ENCODE results near the gene URB1. TPM values are rescaled to one million over a fixed set of nuclear protein-coding genes. Genes with fewer than 3 reads are reported as not detected.

URB1 gene
- polyA plus RNA-seq, 1 of the 3 experiments (the other 2 are of a cell fraction): 9.9 TPM

DNA sequence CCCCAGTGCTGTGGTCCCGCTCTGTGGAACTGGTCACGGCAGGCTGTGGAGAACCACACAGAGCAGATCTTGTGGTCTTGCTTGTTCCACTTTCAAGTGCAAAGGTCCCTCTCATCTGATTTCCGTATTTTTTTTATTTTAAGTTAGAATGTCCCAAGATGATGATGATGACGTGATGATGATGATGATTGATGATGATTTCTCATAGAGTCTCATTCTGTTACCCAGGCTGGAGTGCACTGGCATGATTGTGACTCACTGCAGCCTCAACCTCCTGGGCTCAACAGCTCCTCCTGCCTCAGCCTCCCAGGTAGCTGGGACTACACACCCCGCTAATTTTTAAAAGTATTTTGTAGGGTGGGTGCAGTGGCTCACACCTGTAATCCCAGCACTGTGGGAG lies 31.9 kb upstream of the URB1 start:
- Histone ChIP-seq H3K79me2 (ENCODE audit: insufficient read depth) (peaks cover 72% of the 10 kb centered on the region), H3K27me3 (ENCODE audit: insufficient read depth) (no peaks in the 10 kb centered on the region), H2AFZ (ENCODE audit: low read depth) (no peak overlapping the region), H3K9ac (peak overlapping the region; percentile 51; the same call in 1 of the 2 replicates), H3K4me3 (ENCODE audit: low read depth in 2 of 2, low read length in 1 of 2) (no peak overlapping the region), H3F3A (replicated peaks; ENCODE audit: insufficient read depth) (peaks cover 39% of the 10 kb centered on the region), H3K9me3 (peaks cover 8% of the 10 kb centered on the region; the same call in 1 of the 2 replicates), H3K36me3 (replicated peaks in 1 of 2; ENCODE audit: control insufficient read depth in 1 of 2, insufficient read depth in 2 of 2, low read length in 1 of 2) (peaks cover 0 to 14% of the 10 kb centered on the region in 2 experiments), H3K27ac (ENCODE audit: low read depth in 2 of 2, low read length in 1 of 2) (peak overlapping the region in 1 of 2 experiments; percentile 89; a peak in 2 of 4 replicates), H4K20me1 (ENCODE audit: insufficient read depth) (no peaks in the 10 kb centered on the region), H3K9me2 (no peaks in the 10 kb centered on the region), H3K4me2 (0 out of 2 replicates have a peak overlapping the region, but pooled peaks have one; percentile 6), H3K4me1 (ENCODE audit: control insufficient read depth in 1 of 2, insufficient read depth in 2 of 2, low read depth in 1 of 2, low read length in 1 of 2) (peaks cover 0 to 21% of the 10 kb centered on the region in 2 experiments; a peak in 2 of 4 replicates)
- POLR2A ChIA-PET: no interaction called here
- 63% methylated on average over 5 of the region's 5 CpGs for WGBS (ENCODE audit: low lambda C conversion rate)
- no peak for DNase-seq
- no peak for TF ChIP-seq ELF1 (IDR thresholded peaks at IDR 0.05)
- peak; percentile 60 for TF ChIP-seq PBX3 (IDR thresholded peaks at IDR 0.05)
- TF ChIP-seq TAF1 (IDR thresholded peaks at IDR 0.05; ENCODE audit: borderline replicate concordance, low read depth, low read length): no peak
- TF ChIP-seq FOSL2 (IDR thresholded peaks at IDR 0.05; ENCODE audit: borderline replicate concordance, low read depth): no peak
- CTCF ChIA-PET: interaction anchor here (1.1 to 1.7 kb wide), 4 partner anchors 11 to 176 kb away, joined by 3 to 4 read pairs (median 4); partner anchors contain the start of gene EVA1C

DNA sequence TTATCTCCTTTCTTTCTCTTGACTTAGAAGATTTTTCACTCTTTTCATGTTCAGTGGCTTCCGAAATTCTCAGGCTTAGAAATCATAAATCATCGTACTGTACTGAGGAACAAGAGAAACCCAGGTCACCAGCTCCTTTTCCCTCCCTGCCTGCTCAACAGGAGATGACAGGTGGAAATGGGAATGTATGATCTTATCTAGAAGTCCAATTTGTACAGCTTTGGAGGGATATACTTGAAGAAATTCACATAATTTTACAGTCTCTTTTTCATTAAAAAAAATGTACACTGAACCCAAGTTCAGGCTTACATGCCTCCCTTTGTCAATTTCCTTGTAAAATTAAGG lies 31.4 kb upstream of the URB1 start:
- Histone ChIP-seq H3K36me3 (replicated peaks in 1 of 2; ENCODE audit: control insufficient read depth in 1 of 2, insufficient read depth in 2 of 2, low read length in 1 of 2) (peaks cover 0 to 14% of the 10 kb centered on the region in 2 experiments), H4K20me1 (ENCODE audit: insufficient read depth) (no peaks in the 10 kb centered on the region), H2AFZ (ENCODE audit: low read depth) (no peak overlapping the region), H3K4me1 (ENCODE audit: control insufficient read depth in 1 of 2, insufficient read depth in 2 of 2, low read depth in 1 of 2, low read length in 1 of 2) (peaks cover 0 to 21% of the 10 kb centered on the region in 2 experiments; a peak in 2 of 4 replicates), H3K4me2 (0 out of 2 replicates have a peak overlapping the region, but pooled peaks have one; percentile 6), H3K4me3 (ENCODE audit: low read depth in 2 of 2, low read length in 1 of 2) (no peak overlapping the region), H3K9ac (peak overlapping the region; percentile 51; the same call in 1 of the 2 replicates), H3K9me3 (peaks cover 8% of the 10 kb centered on the region; the same call in 1 of the 2 replicates), H3K27me3 (ENCODE audit: insufficient read depth) (no peaks in the 10 kb centered on the region), H3K79me2 (ENCODE audit: insufficient read depth) (peaks cover 74% of the 10 kb centered on the region), H3K9me2 (no peaks in the 10 kb centered on the region), H3K27ac (ENCODE audit: low read depth in 2 of 2, low read length in 1 of 2) (peak overlapping the region in 1 of 2 experiments; percentile 89; a peak in 2 of 4 replicates), H3F3A (replicated peaks; ENCODE audit: insufficient read depth) (peaks cover 39% of the 10 kb centered on the region)
- TF ChIP-seq TCF12 (IDR thresholded peaks at IDR 0.05): peak; percentile 21; the same call in 1 of the 2 replicates
- no peak for TF ChIP-seq RFX5 (IDR thresholded peaks at IDR 0.05; ENCODE audit: low read length)
- DNase-seq: no peak
- ChIA-PET POLR2A (no interaction called here), CTCF (interaction anchor here (1.4 to 1.5 kb wide), 2 partner anchors 12 to 145 kb away, joined by 3 to 4 read pairs; partner anchors contain the start of gene EVA1C)
- 69% methylated on average over 2 of the region's 2 CpGs for WGBS (ENCODE audit: low lambda C conversion rate)

DNA sequence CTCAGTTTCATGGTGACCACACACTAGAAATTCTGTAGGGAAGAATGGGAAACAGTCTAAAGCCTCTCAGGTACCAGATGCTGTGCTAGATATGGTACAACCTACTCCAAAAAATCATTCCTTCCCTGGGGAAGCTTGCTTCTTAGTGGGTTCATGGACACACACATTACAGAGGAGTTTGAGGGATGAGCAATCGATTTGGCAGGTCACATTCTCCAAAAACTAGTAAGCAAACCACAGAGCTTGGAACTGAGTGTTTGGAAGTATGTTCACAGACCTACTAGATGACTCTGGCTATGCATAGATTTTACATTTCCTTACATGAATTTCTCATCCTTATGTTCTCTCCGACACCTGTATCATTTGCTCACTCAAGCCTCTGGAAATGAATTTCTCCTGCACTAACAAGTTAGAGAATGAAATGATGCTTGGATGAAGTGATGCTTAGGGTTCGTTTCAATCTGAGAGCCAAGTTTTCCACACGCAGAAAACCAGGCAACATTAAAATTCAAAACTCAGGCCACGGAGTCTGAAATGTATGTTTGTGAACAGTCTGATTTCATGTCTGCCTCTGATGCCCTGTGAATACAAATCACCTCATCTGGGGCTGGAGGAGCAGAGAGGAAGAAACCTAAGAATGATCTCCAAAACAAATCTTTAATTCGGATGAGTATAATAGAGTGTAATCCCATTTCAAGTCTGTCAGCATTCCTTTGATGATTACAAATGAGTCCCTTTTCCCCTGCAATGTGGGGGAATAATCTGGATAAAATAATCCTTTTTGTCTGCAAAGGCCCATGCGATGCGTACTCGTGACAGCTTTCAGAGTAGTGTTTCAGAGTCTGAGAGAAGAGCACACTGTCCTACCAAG lies 30.7 kb upstream of the URB1 start:
- Histone ChIP-seq H3K9ac (peak overlapping the region; percentile 51; the same call in 1 of the 2 replicates), H3K36me3 (replicated peaks in 1 of 2; ENCODE audit: control insufficient read depth in 1 of 2, insufficient read depth in 2 of 2, low read length in 1 of 2) (peaks cover 0 to 14% of the 10 kb centered on the region in 2 experiments)
- POLR2A ChIA-PET: no interaction called here
- TF ChIP-seq FOXM1 (IDR thresholded peaks at IDR 0.05; ENCODE audit: low read depth): no peak
- TF ChIP-seq RFX5 (IDR thresholded peaks at IDR 0.05; ENCODE audit: low read length): no peak
- TF ChIP-seq SMC3 (IDR thresholded peaks at IDR 0.05; ENCODE audit: low read depth, low read length): no peak
- no peak for TF ChIP-seq RAD21 (IDR thresholded peaks at IDR 0.05; ENCODE audit: low read length)
- peak in 1 of 2 experiments; percentile 51; a peak in 1 of 4 replicates for TF ChIP-seq EP300 (IDR thresholded peaks at IDR 0.05; ENCODE audit: borderline replicate concordance in 1 of 2, low read depth in 1 of 2, low read length in 1 of 2)
- TF ChIP-seq GATA2 (CRISPR knock-in tag; IDR thresholded peaks at IDR 0.05): no peak
- no peak for TF ChIP-seq RCOR1 (IDR thresholded peaks at IDR 0.05; ENCODE audit: low read length)
- TF ChIP-seq ELF1 (IDR thresholded peaks at IDR 0.05): no peak
- TF ChIP-seq JUND (IDR thresholded peaks at IDR 0.05): peak; percentile 55
- peak; percentile 64; the same call in 1 of the 2 replicates for TF ChIP-seq TEAD4 (IDR thresholded peaks at IDR 0.05; ENCODE audit: borderline replicate concordance, insufficient read depth)
- no peak for TF ChIP-seq EZH2phosphoT487 (IDR thresholded peaks at IDR 0.05; ENCODE audit: borderline replicate concordance, low read depth)
- TF ChIP-seq RXRA (IDR thresholded peaks at IDR 0.05; ENCODE audit: borderline replicate concordance, low read depth): no peak; the same call in 1 of the 2 replicates
- TF ChIP-seq GABPA (IDR thresholded peaks at IDR 0.05; ENCODE audit: low read depth): no peak
- no peak for TF ChIP-seq YY1 (IDR thresholded peaks at IDR 0.05; ENCODE audit: low read depth)

More for the DNA sequence above, 30.7 kb upstream of the URB1 start:
- CTCF ChIA-PET: interaction anchor here (0.6 to 1.5 kb wide), 3 partner anchors 8 to 146 kb away, joined by 3 to 4 read pairs (median 3); no protein-coding TSS in a partner anchor
- H4K20me1 ChIP-seq (ENCODE audit: insufficient read depth): no peaks in the 10 kb centered on the region
- H3K9me3 ChIP-seq: peaks cover 8% of the 10 kb centered on the region; the same call in 1 of the 2 replicates
- H3K4me2 ChIP-seq: 0 out of 2 replicates have a peak overlapping the region, but pooled peaks have one; percentile 17
- H3K27me3 ChIP-seq (ENCODE audit: insufficient read depth): no peaks in the 10 kb centered on the region
- peak overlapping the region in 1 of 2 experiments; percentile 89; a peak in 2 of 4 replicates for H3K27ac ChIP-seq (ENCODE audit: low read depth in 2 of 2, low read length in 1 of 2)
- no peak for DNase-seq
- 66% methylated on average over 9 of the region's 9 CpGs for WGBS (ENCODE audit: low lambda C conversion rate)
- no peaks in the 10 kb centered on the region for H3K9me2 ChIP-seq
- H3K79me2 ChIP-seq (ENCODE audit: insufficient read depth): peaks cover 74% of the 10 kb centered on the region
- H3K4me1 ChIP-seq (ENCODE audit: control insufficient read depth in 1 of 2, insufficient read depth in 2 of 2, low read depth in 1 of 2, low read length in 1 of 2): peaks cover 0 to 21% of the 10 kb centered on the region in 2 experiments; a peak in 2 of 4 replicates
- H2AFZ ChIP-seq (ENCODE audit: low read depth): no peak overlapping the region
- H3K4me3 ChIP-seq (ENCODE audit: low read depth in 2 of 2, low read length in 1 of 2): no peak overlapping the region
- H3F3A ChIP-seq (replicated peaks; ENCODE audit: insufficient read depth): peaks cover 39% of the 10 kb centered on the region
